ENCODE results near the gene FGF2.
"Not testable (repeated sequence)": the region's sequence is repeated elsewhere in the genome, so short reads cannot be mapped to it uniquely, and the experiment has no call there.

Gene FGF2

DNA sequence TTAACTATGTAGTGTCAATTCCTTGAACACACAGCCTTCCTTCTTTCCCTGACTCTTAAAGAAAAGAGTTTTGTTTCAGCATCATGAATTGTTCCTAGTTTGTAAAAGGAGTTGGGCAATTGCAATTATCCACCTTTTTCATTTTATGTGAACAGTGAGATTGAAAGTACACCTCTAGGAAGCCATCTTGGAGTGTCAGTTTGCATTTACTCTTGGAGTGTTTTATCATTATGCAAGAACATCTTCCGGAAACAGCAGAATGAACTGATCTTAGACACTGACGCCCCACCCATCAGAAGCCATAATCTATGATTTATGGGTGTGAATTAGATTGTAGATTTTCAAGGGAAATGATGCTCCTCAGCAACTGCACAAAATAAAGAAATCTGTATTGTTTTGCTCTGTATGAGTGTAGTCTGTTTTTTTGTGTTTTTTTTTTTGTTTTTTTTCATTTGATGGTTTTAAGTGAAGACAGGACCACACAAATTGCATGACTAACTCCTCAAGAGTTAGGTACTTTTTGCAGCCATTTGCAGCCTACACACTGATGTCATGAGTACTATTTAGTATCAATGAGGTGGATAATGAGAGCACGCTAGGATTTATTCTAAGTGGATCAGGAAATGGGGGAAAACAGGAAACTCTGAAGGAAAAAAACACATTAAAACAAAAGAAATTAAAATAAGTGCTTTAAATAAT lies 19.5 kb upstream of the FGF2 start:
- Histone ChIP-seq H3K4me3 (replicated peaks; ENCODE audit: insufficient read depth, low read length) (no peak overlapping the region), H3K27ac (replicated peaks) (no peak overlapping the region), H3K27me3 (ENCODE audit: insufficient read depth, poor library complexity, severe bottlenecking) (no peaks in the 10 kb centered on the region)
- DNase-seq (ENCODE audit: low read depth in 1 of 2, low spot score in 1 of 2) = no peak
- TF ChIP-seq, protein P1, sequence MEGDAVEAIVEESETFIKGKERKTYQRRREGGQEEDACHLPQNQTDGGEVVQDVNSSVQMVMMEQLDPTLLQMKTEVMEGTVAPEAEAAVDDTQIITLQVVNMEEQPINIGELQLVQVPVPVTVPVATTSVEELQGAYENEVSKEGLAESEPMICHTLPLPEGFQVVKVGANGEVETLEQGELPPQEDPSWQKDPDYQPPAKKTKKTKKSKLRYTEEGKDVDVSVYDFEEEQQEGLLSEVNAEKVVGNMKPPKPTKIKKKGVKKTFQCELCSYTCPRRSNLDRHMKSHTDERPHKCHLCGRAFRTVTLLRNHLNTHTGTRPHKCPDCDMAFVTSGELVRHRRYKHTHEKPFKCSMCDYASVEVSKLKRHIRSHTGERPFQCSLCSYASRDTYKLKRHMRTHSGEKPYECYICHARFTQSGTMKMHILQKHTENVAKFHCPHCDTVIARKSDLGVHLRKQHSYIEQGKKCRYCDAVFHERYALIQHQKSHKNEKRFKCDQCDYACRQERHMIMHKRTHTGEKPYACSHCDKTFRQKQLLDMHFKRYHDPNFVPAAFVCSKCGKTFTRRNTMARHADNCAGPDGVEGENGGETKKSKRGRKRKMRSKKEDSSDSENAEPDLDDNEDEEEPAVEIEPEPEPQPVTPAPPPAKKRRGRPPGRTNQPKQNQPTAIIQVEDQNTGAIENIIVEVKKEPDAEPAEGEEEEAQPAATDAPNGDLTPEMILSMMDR (IDR thresholded peaks at IDR 0.05; ENCODE audit: insufficient read depth, low read length) = no peak
- no peak for TF ChIP-seq GABPA (IDR thresholded peaks at IDR 0.05; ENCODE audit: low read depth)

DNA sequence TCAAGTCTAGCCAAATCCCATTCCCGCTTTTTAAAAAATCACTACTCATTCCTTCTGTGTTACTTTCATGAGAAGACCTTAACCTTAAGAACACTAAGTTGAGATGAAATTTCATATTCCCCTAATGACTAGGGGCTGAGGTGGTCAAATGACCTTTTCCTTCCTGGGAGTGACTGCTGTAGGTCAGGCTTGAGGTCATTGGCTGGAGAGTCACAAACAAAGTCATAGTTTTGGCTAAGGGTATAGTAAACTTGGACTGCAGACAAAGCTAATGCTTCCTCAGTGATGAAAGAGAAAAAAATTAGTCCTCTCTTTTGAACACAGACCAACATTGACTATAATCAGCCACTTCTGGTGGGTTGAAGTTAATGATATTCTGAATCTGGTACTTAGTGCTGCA lies 16.0 kb upstream of the FGF2 start:
- Histone ChIP-seq H3K4me3 (replicated peaks; ENCODE audit: insufficient read depth, low read length) (no peak overlapping the region), H3K27me3 (ENCODE audit: insufficient read depth, poor library complexity, severe bottlenecking) (no peaks in the 10 kb centered on the region), H3K27ac (replicated peaks) (no peak overlapping the region)
- DNase-seq (ENCODE audit: low read depth in 1 of 2, low spot score in 1 of 2) = no peak
- no peak for TF ChIP-seq POLR2AphosphoS5 (IDR thresholded peaks at IDR 0.05; ENCODE audit: low read depth)
- TF ChIP-seq, protein P1 (IDR thresholded peaks at IDR 0.05; ENCODE audit: insufficient read depth, low read length) = no peak
- no peak for TF ChIP-seq SPI1 (IDR thresholded peaks at IDR 0.05; ENCODE audit: borderline replicate concordance, low read depth)
- TF ChIP-seq, protein P2, sequence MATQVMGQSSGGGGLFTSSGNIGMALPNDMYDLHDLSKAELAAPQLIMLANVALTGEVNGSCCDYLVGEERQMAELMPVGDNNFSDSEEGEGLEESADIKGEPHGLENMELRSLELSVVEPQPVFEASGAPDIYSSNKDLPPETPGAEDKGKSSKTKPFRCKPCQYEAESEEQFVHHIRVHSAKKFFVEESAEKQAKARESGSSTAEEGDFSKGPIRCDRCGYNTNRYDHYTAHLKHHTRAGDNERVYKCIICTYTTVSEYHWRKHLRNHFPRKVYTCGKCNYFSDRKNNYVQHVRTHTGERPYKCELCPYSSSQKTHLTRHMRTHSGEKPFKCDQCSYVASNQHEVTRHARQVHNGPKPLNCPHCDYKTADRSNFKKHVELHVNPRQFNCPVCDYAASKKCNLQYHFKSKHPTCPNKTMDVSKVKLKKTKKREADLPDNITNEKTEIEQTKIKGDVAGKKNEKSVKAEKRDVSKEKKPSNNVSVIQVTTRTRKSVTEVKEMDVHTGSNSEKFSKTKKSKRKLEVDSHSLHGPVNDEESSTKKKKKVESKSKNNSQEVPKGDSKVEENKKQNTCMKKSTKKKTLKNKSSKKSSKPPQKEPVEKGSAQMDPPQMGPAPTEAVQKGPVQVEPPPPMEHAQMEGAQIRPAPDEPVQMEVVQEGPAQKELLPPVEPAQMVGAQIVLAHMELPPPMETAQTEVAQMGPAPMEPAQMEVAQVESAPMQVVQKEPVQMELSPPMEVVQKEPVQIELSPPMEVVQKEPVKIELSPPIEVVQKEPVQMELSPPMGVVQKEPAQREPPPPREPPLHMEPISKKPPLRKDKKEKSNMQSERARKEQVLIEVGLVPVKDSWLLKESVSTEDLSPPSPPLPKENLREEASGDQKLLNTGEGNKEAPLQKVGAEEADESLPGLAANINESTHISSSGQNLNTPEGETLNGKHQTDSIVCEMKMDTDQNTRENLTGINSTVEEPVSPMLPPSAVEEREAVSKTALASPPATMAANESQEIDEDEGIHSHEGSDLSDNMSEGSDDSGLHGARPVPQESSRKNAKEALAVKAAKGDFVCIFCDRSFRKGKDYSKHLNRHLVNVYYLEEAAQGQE (IDR thresholded peaks at IDR 0.05; ENCODE audit: insufficient replicate concordance, low read depth) = no peak
- no peak for TF ChIP-seq GABPA (IDR thresholded peaks at IDR 0.05; ENCODE audit: low read depth)

DNA sequence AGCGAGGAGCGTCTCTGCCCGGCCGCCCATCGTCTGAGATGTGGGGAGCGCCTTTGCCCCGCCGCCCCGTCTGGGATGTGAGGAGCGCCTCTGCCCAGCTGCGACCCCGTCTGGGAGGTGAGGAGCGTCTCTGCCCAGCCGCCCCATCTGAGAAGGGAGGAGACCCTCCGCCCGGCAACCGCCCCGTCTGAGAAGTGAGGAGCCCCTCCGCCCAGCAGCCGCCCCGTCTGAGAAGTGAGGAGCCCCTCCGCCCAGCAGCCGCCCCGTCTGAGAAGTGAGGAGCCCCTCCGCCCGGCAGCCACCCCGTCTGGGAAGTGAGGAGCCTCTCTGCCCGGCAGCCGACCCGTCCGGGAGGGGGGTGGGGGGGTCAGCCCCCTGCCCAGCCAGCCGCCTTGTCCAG lies 14.8 kb upstream of the FGF2 start:
- H3K4me3 ChIP-seq (replicated peaks; ENCODE audit: insufficient read depth, low read length); DNase-seq (ENCODE audit: low read depth in 1 of 2, low spot score in 1 of 2); H3K27me3 ChIP-seq (ENCODE audit: insufficient read depth, poor library complexity, severe bottlenecking); H3K27ac ChIP-seq (replicated peaks): not testable (repeated sequence)

DNA sequence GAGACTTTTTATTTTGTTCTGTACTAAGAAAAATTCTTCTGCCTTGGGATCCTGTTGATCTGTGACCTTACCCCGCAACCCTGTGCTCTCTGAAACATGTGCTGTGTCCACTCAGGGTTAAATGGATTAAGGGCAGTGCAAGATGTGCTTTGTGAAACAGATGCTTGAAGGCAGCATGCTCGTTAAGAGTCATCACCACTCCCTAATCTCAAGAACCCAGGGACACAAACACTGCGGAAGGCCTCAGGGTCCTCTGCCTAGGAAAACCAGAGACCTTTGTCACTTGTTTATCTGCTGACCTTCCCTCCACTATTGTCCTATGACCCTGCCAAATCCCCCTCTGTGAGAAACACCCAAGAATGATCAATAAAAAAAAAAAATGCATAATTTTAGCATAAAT lies 13.8 kb upstream of the FGF2 start:
- not testable (repeated sequence) for H3K27me3 ChIP-seq (ENCODE audit: insufficient read depth, poor library complexity, severe bottlenecking); DNase-seq (ENCODE audit: low read depth in 1 of 2, low spot score in 1 of 2); H3K27ac ChIP-seq (replicated peaks); H3K4me3 ChIP-seq (replicated peaks; ENCODE audit: insufficient read depth, low read length)

DNA sequence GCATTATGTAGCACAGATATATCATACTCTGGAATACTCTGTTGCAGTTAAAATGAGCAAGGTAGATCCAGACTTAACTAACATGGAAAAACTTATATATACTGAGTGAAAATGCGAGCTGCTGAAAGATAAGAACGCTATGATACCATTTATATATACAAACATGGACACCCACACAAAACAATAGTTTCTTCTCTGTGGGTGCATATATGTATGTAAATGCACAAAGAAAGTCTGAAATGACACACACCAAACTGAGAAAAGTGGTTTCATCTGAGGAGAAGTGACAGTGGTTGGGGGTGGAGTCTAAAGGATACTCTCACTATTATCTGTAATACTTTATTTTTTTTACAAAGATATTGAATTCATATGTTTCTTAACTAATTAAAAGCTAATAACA lies 12.2 kb upstream of the FGF2 start:
- Histone ChIP-seq H3K27ac (replicated peaks) (no peak overlapping the region), H3K27me3 (ENCODE audit: insufficient read depth, poor library complexity, severe bottlenecking) (no peaks in the 10 kb centered on the region), H3K4me3 (replicated peaks; ENCODE audit: insufficient read depth, low read length) (no peak overlapping the region)
- TF ChIP-seq GABPA (IDR thresholded peaks at IDR 0.05; ENCODE audit: low read depth) (no peak), POLR2AphosphoS5 (IDR thresholded peaks at IDR 0.05; ENCODE audit: low read depth) (no peak), SPI1 (IDR thresholded peaks at IDR 0.05; ENCODE audit: borderline replicate concordance, low read depth) (no peak)
- TF ChIP-seq, protein P2 (IDR thresholded peaks at IDR 0.05; ENCODE audit: insufficient replicate concordance, low read depth) = no peak
- TF ChIP-seq, protein P1 (IDR thresholded peaks at IDR 0.05; ENCODE audit: insufficient read depth, low read length) = no peak
- no peak for DNase-seq (ENCODE audit: low read depth in 1 of 2, low spot score in 1 of 2)

Data from HL-60 (cell line).